ENCODE results near the gene NEDD1. TPM values are rescaled to one million over a fixed set of nuclear protein-coding genes. Genes with fewer than 3 reads are reported as not detected.

NEDD1 gene
- total RNA-seq, 3 donors from 2014 or later (not counting 1 experiment from before 2014, with no cell fraction given): 26.4 to 30.6 (median 29.2) TPM

DNA sequence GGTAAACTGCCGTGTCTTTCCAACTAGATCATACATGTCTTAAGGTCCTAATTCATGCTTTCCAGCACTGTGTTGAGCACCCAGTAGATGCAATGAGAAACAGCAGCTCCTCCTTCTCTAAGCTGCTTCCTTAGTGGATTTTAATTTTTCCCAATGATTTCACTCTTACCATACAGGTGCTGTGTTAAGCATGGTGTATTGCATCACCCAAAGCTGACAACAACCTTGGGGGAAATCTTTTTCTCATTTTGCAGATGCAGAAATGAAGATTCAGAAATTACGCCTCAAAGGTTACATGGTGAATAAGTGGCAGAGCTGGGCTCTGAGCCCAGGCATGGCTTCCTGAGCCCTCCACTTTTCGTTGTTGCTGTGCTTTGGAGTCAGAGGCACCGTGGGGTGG lies 75.6 kb downstream of the NEDD1 start:
- TF ChIP-seq, protein P1, sequence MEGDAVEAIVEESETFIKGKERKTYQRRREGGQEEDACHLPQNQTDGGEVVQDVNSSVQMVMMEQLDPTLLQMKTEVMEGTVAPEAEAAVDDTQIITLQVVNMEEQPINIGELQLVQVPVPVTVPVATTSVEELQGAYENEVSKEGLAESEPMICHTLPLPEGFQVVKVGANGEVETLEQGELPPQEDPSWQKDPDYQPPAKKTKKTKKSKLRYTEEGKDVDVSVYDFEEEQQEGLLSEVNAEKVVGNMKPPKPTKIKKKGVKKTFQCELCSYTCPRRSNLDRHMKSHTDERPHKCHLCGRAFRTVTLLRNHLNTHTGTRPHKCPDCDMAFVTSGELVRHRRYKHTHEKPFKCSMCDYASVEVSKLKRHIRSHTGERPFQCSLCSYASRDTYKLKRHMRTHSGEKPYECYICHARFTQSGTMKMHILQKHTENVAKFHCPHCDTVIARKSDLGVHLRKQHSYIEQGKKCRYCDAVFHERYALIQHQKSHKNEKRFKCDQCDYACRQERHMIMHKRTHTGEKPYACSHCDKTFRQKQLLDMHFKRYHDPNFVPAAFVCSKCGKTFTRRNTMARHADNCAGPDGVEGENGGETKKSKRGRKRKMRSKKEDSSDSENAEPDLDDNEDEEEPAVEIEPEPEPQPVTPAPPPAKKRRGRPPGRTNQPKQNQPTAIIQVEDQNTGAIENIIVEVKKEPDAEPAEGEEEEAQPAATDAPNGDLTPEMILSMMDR (IDR thresholded peaks at IDR 0.05): no peak
- Histone ChIP-seq H3K9me3 (ENCODE audit: control insufficient read depth, insufficient read depth, low read length) (no peaks in the 10 kb centered on the region), H3K27ac (ENCODE audit: low read length) (no peak overlapping the region), H3K4me3 (ENCODE audit: low read length) (no peak overlapping the region), H3K36me3 (ENCODE audit: control insufficient read depth, insufficient read depth, low read length) (no peaks in the 10 kb centered on the region), H3K4me1 (ENCODE audit: control insufficient read depth, insufficient read depth, low read length) (peaks cover 7% of the 10 kb centered on the region), H3K27me3 (ENCODE audit: control insufficient read depth, insufficient read depth, low read length) (peaks cover 16% of the 10 kb centered on the region)
- intact Hi-C loops (cut with micrococcal nuclease): loop anchor here (10.0 kb wide), 1 partner anchor 1412 kb away; no protein-coding TSS in a partner anchor
- 83% methylated on average over 4 of the region's 4 CpGs for WGBS (ENCODE audit: insufficient coverage)
- peaks cover 13 to 20% of the 10 kb centered on the region in 2 donors for H3K27me3 Mint-ChIP-seq (ENCODE audit: low read depth in 2 of 2)
- H3K36me3 Mint-ChIP-seq: no peaks in the 10 kb centered on the region
- H3K27ac Mint-ChIP-seq: no peak overlapping the region
- peaks cover 9 to 10% of the 10 kb centered on the region in 2 donors for H3K4me1 Mint-ChIP-seq
- no peak for DNase-seq
- no peaks in the 10 kb centered on the region for H3K9me3 Mint-ChIP-seq
- no peak overlapping the region for H3K4me3 Mint-ChIP-seq
- ATAC-seq: no peak

DNA sequence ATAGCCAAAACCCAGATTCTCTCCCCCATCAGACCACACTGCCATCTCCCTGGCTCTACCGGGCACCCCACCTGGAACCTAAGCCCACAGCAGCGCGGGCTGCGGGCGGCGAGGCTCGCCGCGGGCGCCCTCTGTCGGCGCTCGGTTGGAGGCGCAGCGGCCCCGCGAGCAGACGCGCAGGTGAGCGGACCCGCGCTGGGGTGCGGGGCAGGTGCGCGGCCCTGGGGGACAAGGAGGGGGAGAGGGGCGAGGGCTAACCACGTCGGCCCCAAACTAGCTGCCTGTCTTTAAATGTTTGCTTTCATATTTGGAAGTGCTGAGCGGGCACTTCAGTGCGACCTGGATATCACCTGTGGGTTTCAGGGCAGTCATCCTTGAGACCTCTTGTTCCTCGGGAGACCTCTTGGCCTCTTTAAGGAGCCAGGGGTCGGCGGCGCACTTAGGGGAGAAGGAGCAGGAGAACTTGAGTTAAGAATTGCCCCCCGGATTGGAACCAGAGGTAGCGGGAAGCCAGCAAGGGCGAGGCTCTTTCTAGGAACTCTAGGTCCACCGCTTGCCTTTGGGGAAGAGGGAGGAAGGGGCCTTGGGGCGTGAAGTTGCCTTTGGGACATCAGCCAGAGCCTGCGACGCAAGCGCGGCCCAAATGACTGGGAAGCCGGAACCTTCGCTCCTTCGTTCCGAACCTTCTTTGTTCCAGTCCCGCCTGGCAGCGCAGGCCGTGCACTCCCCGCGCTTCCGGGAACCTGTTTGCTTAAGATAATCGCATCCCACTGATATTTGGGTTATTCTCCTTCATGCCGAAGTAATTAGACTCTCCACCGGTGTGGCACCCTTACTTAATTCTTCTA lies 78.7 kb downstream of the NEDD1 start:
- no peaks in the 10 kb centered on the region for H3K36me3 Mint-ChIP-seq
- no peak overlapping the region for H3K27ac Mint-ChIP-seq
- H3K4me1 Mint-ChIP-seq: peaks cover 9 to 10% of the 10 kb centered on the region in 2 donors

GRCh38 chr12:96986883-96987523 lies 79.9 kb downstream of the NEDD1 start:
- Mint-ChIP-seq H3K27ac (no peak overlapping the region), H3K27me3 (ENCODE audit: low read depth in 2 of 2) (peaks cover 28 to 60% of the 10 kb centered on the region in 2 donors), H3K4me3 (peak overlapping the region; percentile 47), H3K9me3 (no peaks in the 10 kb centered on the region), H3K36me3 (no peaks in the 10 kb centered on the region), H3K4me1 (peaks cover 9 to 10% of the 10 kb centered on the region in 2 donors)
- H3K27ac ChIP-seq (ENCODE audit: low read length): no peak overlapping the region
- ATAC-seq: no peak
- H3K4me3 ChIP-seq (ENCODE audit: low read length): no peak overlapping the region
- no peaks in the 10 kb centered on the region for H3K9me3 ChIP-seq (ENCODE audit: control insufficient read depth, insufficient read depth, low read length)
- TF ChIP-seq, protein P1 (IDR thresholded peaks at IDR 0.05): no peak
- intact Hi-C loops (cut with micrococcal nuclease): loop anchor here (10.0 kb wide), 1 partner anchor 1408 kb away; no protein-coding TSS in a partner anchor
- no peaks in the 10 kb centered on the region for H3K36me3 ChIP-seq (ENCODE audit: control insufficient read depth, insufficient read depth, low read length)
- peak in 1 of 2 donors; percentile 45 for DNase-seq
- peaks cover 7% of the 10 kb centered on the region for H3K4me1 ChIP-seq (ENCODE audit: control insufficient read depth, insufficient read depth, low read length)
- H3K27me3 ChIP-seq (ENCODE audit: control insufficient read depth, insufficient read depth, low read length): peaks cover 19% of the 10 kb centered on the region
- WGBS (ENCODE audit: insufficient coverage): 0% methylated on average over 1 of the region's 2 CpGs

More for the DNA sequence above, 78.7 kb downstream of the NEDD1 start:
- no peak overlapping the region for H3K27ac ChIP-seq (ENCODE audit: low read length)
- Mint-ChIP-seq H3K4me3 (peak overlapping the region; percentile 75), H3K27me3 (ENCODE audit: low read depth in 2 of 2) (peaks cover 25 to 48% of the 10 kb centered on the region in 2 donors), H3K9me3 (no peaks in the 10 kb centered on the region)
- intact Hi-C loops (cut with micrococcal nuclease): loop anchor here (1.0 to 10.0 kb wide), 2 partner anchors 407 to 1409 kb away; no protein-coding TSS in a partner anchor
- DNase-seq (peak; percentile 33 to 70), ATAC-seq (peak; percentile 78 to 93 (median 84))
- 3% methylated on average over 56 of the region's 56 CpGs for WGBS (ENCODE audit: insufficient coverage)
- peak overlapping the region; percentile 11 for H3K4me3 ChIP-seq (ENCODE audit: low read length)
- no peaks in the 10 kb centered on the region for H3K9me3 ChIP-seq (ENCODE audit: control insufficient read depth, insufficient read depth, low read length)
- H3K27me3 ChIP-seq (ENCODE audit: control insufficient read depth, insufficient read depth, low read length): peaks cover 21% of the 10 kb centered on the region
- no peaks in the 10 kb centered on the region for H3K36me3 ChIP-seq (ENCODE audit: control insufficient read depth, insufficient read depth, low read length)
- peaks cover 7% of the 10 kb centered on the region for H3K4me1 ChIP-seq (ENCODE audit: control insufficient read depth, insufficient read depth, low read length)
- TF ChIP-seq, protein P1 (IDR thresholded peaks at IDR 0.05): peak; percentile 81

Data from natural killer cell (primary cell).